SIG-M5 treated with dmso at 0.1 percent for 504 hours (cell line): ENCODE results near the gene GDNF.
A peak's percentile ranks its signal among the peaks of the same experiment; 100 is the strongest.
"Not testable (repeated sequence)": the region's sequence is repeated elsewhere in the genome, so short reads cannot be mapped to it uniquely, and the experiment has no call there.

Source experiments
- DNase-seq: peaks from one replicate; lab custom pipeline; 2025; ENCODE audit not compliant: unreplicated experiment; lab: John Stamatoyannopoulos, UW

The GDNF gene

DNA sequence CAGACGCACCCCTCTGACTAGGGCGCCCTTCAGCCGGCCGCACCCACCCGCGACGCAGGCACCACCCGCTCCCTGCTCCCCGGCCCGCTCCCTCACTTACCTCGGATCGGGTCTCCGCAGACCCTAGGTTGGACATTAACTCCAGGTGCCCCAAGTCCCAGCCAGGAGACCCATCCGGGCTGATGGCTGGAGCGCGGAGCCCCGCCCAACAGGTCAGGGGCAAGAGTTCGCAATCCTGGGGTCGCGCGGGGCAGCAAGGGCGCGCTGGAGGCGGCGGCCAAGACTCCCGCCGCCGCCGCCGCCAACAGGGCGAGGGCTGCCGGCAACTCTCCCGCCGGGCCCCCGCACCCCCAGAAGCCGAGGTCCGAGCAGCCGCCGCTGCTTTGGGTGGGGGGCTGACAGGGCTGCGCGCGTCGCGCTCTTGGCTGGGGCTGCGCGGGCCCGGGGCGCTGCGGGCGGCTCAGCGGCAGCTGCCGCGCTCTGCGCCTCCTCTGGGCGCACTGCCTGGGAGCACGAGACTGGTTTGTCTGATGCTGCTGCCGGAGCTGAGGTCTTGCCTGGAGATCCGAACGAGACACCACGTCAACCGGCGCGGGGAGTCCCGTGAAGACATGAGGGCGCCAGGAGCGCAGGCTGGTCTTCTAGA is at the start of gene GDNF:
Gene GDNF (minus strand): TSS at position 635 of the 646 bp plus-strand sequence. CDS start 5,245 bp downstream, outside the sequence.
- DNase-seq: peak; percentile 32

DNA sequence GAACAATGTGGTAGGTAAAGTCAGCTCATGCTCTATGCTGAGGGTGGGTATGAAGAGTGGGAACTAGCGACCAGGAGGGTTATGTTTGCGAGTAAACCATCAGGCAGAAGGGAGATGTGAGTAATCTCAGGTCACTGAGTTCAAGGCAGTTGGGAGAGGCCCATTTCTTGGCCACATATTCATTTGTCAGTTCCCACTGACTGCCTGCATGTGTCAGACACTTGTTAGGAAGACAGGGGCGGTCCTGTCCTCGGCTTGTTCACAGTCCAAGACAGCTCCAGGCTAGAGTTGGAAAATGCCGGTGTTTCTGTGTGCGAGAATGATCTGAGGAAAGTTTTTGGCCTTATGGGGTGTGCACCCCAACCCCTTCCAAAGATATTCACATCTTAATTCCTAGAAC is 48.6 kb upstream of the GDNF start:
- no peak for DNase-seq

DNA sequence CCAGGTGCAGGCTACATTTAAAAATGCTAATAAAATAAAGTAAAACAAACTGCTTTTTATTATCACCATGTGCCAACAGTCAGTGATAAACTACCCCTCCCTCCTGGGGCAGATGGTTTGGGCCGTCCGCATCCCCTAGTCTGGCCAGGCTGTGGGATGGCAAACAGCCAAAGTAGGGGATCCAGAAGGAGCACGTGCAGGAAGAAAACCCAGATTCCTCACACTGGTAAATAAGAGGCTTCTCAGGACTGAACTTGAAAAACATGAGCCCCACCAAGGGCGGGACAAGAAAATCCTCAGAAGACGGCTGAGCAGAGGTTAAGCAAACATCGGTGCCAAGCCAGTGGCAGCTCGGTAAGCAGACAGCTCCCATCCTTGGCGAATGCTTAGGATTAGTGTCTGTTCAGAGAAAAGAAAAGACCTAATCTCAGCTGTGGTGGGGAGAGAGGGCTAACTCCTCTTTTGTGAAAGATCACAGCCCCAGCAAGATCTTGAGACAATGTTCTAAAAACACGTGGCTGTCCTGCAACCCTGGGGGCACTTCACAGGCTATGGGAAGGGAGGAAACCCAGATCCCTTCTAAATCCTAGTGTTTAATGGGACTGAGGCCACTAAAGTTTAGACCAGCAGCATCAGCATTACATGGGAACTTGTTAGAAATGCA is 46.5 kb upstream of the GDNF start:
- no peak for DNase-seq

DNA sequence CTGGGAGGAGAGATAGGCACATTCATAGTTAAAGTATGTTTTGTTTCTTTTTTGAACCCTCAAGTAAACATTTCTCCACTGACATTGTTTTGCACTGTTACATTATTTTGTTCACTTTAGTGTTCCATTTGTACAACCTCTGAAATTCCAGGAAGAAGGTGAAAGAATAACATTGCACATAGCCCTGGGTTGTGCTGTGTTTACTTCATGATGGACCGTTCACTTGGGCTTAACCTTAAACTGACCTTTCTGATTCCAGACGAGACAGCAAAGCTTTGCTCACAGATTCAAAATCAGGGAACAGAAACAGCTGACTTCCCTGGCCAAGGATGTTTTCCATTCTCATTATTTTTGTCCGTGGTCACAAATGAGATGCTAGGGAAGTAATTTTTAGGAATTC is 42.8 kb upstream of the GDNF start:
- no peak for DNase-seq

DNA sequence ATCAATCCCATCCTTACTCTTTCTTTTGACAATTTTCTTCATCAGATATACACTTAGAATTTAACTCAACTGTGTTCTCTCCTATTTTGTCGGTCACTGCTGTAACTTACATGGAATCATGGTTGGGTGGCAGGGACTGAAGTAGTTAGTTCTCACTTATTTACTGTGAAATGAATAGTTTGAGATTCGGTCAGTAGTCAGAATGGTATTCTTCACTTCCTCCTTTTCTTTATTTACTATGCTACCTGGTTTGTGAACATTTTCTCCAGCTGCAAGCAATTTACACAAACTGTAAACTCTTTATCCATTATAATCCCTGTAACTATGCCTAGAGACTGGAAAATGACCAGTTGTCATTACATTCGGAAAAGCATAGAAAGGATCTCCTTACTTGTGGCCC is 41.5 kb upstream of the GDNF start:
- no peak for DNase-seq

- no peak for DNase-seq
Measured at GRCh38 chr5:37876943-37877342, 37.1 kb upstream of the GDNF start.

DNA sequence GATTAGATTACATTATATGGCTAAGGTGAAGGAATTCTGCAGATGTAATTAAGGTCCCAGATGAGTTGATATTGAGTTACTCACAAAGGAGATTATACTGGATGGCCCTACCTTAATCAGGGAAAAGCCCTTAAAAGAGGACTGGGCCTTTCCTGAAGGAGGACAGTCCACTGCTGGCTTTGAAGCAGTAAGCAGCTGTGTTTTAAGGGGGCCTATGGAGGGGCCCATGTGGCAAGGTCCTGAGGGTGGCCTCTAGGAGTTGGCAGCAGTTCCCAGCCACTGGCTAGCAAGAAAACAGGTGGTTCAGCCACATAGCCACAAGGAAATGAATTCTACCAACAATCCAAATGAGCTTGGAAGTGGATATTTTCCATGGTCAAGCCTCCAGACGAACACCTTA is 36.4 kb upstream of the GDNF start:
- no peak for DNase-seq

GRCh38 chr5:37875051-37875787 is 35.4 kb upstream of the GDNF start:
- no peak for DNase-seq

GRCh38 chr5:37873988-37874387 is 34.1 kb upstream of the GDNF start:
- no peak for DNase-seq

DNA sequence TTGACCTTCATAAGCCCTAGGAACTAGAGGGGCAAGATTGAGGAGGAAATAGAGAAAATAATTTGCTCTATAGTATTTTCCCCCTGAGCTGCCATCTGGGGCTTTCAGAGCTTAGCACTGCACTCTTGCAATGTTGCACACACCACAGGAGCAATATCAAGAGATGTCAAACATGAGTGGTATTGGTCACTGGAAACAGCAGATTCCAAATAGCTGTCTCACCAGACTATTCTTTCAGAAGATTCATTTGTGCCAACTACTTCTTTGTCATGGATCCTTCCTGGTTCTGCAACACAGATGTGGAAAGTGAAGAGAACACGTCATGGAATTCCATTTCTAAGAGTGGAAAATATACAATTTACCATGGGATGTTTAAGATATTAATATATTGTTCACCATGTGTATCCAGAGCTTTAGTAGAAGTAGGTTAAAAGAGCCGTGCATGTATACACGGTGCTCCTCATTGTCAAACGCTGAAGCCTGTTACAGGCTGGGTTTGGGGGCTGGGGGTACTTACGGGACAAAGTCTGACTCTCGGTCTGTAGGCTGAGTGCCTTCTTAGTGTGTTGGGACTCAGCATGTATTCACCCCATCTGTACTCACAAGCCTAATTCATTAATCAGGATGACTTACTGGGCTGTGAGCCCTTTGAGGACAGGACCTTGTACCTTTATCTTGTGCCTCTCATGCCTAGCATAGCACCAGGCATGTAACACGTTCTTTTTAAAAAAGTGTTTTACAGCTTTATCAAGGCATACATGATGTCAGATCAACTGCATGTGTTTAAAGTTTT is 31.4 kb upstream of the GDNF start:
- no peak for DNase-seq

GRCh38 chr5:37869216-37869615 is 29.4 kb upstream of the GDNF start:
- no peak for DNase-seq

DNA sequence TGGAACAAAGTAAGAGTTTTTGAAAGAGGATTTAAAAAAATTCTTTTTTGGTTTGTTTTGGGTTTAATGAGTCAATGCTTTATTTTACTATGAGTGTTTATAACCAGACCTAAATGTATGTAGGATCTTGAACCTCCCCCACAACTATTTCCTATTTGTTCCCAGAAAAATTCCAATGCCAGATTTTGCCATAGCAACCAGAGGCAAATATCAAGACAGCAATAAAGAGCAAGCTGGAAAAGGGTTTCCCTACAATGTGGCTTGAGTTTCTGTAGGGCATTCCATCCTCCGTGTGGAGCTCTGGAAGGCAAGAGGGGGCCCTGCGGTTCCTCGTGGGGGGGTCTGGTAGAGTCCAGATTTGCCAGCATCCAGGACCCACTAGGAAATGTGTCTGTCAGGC is 27.8 kb upstream of the GDNF start:
- DNase-seq: no peak

- not testable (repeated sequence) for DNase-seq
Measured at GRCh38 chr5:37862907-37863306, 23.1 kb upstream of the GDNF start.

DNA sequence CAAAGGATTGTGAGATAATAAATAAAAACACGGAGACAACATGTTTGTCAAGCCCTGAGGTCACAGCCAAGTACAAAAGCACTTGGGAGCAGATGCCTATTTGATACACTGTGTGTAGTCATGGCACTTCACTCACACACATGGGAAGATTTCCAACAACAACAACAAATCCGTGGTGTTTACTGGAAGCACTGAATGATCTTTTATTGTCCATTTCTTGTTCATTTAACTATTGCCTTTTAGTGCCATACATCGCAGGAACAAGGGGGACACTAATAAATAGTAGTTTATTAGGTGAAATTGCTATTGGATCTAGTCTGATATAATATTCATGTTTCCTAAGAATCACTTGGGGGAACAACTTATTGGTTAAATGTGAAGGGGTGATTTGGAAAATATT is 20.4 kb upstream of the GDNF start:
- DNase-seq: no peak

- peak; percentile 76 for DNase-seq
Measured at GRCh38 chr5:37859805-37860204, 20.0 kb upstream of the GDNF start.

GRCh38 chr5:37858250-37858649 is 18.4 kb upstream of the GDNF start:
- DNase-seq: no peak

DNA sequence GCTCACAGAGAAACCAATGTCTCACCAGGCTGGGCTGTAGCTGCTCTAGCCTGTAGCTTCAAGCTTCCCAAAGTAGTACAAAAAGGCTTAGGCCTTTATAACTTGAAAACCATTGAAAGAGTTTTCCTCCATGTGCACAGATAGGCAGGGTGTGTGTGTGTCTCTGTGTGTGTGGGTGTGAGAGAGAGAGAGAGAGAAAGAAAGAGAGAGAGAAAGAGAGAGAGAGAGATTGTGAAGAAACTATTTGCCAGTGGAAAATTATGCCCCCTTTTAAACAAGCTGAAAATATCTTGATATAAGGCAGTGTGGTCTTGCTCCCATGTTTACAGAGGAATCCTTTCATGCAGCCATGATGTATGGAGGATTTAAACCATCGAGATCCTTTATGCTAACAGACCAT is 17.9 kb upstream of the GDNF start:
- no peak for DNase-seq

GRCh38 chr5:37855438-37855837 is 15.6 kb upstream of the GDNF start:
- no peak for DNase-seq

GRCh38 chr5:37851305-37851704 is 11.5 kb upstream of the GDNF start:
- no peak for DNase-seq

DNA sequence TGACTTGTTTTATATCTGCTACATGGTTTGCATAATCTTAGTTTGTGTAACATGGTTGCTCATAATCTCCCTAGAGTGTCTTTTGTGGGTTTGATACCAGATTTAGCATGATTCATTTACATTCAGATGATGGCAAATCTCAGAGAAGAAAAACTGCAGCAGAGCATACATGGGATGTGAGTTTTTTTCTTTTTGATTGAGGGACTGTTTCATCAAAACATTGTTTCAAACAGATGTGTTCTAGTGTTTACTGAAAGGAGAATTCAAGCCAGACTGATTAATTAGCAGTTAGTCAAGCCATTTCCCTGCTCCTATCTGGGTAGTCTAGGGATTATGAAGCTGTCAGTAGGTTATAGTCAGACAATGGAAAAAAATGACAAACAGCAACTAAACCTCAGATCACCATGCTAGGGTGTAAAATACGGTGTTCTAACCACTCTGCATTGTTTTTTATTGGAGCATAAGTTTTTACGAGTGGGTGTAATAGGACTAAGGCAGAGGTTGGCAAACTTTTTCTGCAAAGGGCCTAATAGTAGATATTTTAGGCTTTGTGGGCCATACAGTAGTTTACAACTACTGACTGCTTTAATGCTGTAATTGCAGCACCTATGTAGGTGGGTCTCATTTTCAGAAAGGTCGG is 10.5 kb upstream of the GDNF start:
- no peak for DNase-seq

DNA sequence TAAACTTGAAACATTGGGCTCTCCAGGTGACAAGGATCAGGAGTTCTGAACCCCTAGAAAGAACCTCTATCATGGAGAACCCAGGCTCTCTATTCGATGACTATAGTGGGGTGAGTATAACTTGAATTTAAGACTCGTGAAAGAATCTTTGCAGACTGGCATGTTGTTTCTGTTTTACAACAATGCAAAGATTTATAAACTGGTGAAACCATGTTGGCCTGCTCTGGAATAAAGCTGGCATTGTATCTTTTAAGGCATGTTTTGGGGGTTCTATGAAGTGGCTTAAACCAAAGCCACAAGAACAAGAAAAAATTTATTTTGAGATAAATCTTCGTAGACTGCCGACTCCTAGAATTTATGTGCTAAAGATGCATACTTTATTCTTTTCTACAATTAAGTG is 9.8 kb upstream of the GDNF start:
- no peak for DNase-seq
